NCI-H146 treated with DMSO at 0.1 percent for 48 hours (cell line): ENCODE data around the gene GLCE.
"Not testable (repeated sequence)": the region's sequence is repeated elsewhere in the genome, so short reads cannot be mapped to it uniquely, and the experiment has no call there.

Source experiments
- DNase-seq: peaks from one replicate; lab custom pipeline; 2025; ENCODE audit not compliant: unreplicated experiment; lab: John Stamatoyannopoulos, UW

Gene GLCE

DNA sequence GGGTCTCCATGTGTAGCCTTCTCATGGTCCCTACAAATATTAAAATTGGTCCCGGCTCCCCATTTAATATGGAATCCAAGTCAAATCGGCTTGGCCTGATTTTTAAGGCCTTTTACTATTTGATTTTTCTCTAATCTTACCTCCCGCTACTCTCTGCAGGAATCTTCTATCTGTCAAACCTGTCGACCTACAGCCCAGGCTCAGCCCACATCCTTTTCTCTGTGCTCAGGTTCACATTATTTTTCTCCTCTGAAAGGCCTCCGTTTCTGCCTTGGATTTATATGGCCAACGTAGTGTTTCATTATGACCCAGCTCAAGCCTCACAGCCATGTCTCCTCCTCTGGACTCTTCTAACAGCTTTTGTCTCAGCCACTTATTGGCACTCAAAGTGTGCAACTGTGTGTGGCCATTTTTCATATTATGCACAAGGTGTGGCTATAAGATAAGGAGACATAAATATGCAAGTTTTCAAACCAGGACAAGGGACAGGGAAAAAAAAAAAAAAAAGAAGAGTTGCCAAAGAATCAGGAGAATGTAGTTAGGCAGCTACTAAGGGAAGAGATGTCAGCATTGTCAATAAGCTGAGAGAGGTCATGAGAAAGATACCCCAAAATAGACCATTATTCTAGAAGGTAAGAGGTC is 2.1 kb upstream of the GLCE start:
- DNase-seq, result no peak

DNA sequence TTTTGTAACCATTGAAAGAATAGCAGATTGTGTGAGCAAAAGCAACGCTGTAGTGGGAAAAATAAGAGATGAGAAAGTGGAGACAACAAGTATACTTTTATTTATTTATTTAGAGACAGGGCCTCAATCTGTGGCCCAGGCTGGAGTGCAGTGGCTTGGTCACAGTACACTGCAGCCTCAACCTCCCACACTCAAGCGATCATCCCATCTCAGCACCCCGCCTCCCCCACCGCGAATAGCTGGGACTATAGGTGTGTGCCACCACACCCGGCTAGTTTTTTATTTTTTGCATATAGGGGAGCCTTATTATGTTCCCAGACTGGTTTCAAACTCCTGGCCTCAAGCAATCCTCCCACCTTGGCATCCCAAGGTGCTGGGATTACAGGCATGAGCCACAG is 1.6 kb upstream of the GLCE start:
- no peak for DNase-seq

DNA sequence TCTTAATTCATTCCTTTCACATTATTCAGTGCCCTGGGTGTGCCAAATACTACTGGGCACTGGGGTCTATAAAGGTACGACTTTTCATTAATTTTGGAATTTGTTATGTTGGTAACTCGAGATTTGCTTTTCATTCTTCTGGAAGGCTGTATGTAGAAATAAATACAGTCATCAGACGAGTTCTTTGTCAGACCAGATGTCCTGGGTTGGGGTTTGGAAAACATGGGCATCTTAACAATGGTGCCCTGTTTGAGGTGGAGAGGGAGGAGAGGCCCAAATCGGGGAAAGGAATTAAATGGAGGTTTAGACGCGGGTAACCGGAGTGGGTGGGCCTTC is 662 bp upstream of the GLCE start:
- no peak for DNase-seq

DNA sequence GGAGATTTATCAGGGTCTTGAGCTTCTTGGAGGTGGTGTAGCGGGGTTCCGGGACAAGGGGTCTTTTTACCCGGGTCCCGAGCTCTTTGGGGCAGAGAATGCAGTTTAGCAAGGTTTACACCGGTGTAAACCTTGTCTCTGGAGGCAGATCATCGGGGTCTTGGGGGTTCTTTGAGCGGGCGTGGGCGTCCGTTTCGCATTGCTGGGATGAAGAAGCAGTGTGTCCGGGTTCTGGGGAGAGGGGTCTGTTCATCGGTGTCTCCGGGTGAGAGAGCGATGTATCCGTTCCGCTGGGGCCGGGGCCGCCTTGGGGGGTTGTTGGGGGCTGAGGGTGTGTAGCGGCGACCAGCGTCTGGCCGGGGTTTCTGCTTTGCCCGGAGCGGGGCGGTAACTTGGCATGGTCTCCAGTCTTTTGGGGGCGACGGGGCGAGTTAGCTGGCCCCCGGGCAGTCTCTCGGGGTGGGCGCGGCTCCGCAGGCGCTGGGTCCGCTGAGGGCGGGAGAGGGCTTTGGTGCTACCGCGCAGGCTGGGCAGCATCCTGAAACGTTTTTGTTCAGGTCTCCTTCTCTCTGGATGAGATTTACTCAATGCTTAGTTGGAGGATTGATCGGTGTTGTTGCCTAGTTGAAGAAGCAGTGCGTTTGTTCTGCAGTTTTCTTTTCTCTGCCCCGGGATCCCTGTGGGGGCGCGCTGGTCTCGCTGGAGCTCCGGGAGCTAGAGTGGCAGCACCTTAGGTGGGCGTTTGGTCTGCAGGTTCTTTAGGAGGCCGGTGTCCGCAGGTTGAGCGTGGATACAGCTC is 843 bp downstream of the GLCE start:
- no peak for DNase-seq

DNA sequence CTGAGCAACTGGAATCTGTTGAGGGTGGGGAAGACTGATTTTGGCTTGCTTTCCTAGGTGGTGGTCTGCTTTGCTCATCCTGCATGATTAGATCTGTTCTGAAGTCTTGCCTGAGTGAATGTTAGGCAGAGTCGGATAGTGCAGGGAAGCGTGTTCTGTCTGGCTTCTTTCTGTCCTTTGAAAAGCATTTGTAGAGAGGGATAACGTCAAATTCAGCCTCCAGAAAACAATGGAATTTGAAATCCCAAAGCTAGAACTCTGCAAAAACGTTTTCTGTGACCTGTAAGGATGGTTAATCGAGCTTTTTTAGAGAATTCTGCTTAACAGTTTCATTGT is 1.4 kb downstream of the GLCE start:
- DNase-seq, result no peak

DNA sequence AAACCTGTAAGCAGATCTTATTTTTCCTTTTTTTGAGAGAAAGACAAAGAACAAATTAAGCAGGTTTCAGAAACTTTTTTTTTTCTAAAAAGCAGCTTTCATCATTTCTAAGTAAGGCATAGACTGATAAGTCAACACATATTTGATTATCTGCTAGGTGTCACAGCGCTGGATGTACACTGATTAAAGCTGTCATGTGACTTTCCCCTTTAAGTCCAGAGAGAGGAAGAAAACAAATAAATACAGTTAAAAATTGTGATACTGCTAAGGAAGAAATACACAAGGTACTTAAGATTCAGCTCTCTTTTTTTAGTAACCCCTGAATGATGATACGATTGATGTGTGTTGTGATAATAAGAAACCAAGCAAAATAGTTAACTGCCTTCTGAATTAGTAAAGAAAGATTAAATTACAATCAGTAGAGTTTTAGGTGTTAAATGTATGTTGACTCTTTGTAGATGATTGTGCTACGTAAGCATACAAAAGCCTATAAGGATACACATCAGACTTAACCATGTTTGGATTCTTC is 2.8 kb downstream of the GLCE start:
- no peak for DNase-seq

DNA sequence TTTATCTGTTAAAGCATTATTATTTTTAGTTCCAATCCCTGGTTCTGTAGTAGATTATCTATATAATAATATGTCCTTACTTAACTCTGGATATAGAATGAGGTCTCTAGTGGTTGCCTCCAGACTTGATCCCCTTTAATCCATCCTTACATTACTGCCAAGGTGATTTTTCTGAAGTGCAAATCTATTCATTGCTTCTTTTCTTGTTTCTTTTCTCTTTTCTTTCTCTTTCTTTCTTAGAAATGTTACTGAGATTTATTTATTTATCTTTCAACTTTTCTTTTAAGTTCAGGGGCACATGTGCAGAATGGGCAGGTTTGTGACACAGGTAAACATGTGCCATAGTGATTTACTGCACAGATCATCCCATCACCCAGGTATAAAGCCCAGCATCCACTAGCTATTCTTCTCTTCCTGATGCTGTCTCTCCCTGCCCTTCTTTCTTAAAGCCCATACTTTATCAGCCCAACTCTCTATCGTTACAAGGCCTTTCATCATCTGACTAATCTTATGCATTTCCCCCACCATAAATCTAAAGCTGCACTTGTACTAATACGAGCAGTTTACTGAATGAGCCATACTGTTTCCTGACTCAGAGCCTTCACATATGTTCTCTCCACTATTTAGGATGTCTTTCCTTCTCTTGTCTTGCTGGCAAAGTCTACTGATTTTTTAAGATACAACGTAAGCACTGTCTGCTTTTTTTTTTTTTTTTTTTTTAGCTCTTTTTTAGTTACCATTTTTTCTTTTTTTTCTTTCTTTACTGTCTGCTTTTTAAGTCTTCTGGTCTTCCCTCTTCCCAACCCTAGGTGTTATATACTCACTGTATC is 4.6 kb downstream of the GLCE start:
- DNase-seq, result no peak

DNA sequence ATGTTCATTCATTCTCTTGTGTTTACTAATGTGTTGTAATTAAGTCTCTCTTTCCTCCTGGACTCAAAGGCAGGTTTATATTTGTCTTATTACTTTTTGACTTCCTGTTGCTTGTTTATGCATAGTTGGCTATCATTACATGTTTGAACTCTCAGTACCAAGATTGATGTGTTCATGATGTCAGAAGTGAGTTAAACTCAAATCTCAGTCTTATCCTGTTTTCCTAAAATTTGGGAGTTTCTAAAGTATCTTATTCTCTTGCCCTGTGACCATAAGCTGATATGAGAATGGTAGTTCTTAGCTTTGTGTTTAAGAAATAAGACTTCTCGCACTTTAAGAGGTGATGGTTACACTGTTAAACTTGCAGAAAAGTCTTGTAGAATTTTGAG is 5.2 kb downstream of the GLCE start:
- no peak for DNase-seq

DNA sequence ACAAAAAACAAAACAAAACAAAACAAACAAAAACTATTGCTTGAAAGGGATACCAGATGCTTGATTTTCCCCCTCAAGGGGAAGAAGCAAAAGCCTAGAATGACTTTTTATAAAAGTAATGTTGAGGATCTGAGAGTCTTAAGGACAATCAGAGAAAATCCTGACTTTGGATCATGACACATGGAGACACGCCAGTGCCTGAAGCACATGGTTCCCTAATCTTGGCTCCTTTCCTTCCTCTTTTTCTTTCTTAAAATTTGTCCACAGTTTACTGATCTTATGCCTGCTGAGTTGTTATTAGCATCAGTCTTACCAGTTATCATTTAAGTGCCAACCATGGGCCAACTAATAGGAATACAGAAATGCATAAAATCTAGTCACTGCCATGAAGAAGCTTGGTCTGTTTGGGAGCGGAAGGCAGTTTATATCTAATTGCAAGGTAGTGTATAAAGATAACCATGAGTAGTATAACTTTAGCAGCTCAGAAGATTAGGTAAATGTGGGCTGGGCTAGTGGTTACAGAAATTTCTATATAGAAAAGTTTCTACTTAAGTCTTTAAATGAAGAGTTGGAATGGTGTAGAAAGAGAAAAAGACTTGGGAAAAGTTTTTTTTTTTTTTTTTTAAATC is 6.9 kb downstream of the GLCE start:
- no peak for DNase-seq

DNA sequence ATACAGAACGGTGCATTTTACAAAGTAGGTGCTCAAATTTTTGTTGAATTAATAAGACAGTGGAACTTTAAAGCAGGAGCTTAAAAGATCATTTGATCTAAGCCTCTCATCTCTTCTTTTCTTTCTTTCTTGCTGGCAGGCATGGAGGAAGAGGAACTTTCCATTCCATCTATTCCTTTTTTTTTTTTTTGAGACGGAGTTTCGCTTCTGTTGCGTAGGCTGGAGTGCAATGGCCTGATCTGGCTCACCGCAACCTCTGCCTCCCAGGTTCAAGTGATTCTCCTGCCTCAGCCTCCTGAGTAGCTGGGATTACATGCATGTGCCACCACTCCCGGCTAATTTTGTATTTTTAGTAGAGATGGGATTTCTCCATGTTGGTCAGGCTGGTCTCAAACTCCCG is 7.9 kb downstream of the GLCE start:
- not testable (repeated sequence) for DNase-seq

DNA sequence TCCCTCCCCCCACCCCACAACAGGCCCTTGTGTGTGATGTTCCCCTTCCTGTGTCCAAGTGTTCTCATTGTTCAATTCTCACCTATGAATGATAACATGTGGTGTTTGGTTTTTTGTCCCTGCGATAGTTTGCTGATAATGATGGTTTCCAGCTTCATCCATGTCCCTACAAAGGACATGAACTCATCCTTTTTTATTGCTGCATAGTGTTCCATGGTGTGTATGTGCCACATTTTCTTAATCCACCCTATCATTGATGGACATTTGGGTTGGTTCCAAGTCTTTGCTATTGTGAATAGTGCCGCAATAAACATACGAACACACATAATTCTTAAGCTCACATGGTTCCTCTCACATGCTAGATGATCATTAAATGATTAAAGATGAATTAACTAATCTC is 9.1 kb downstream of the GLCE start:
- not testable (repeated sequence) for DNase-seq

DNA sequence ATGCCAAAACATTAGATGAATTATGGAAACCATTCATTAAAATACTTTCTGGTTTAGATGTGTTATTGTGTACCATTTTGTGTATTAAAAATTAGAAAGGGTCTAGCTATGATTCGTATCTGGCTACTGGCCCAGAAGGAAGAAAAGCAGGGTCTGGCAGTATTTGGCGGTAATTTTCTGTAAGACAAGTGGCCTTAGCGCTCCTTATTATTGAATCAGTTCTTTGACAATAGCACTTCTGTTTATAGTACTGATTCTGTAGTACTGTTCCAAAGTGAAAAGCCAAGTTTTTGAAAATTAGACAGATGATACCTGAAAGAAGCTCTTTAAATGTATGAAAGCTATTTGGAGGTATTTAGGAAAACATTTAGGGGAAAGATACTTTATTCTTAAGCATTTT is 10.2 kb downstream of the GLCE start:
- no peak for DNase-seq

DNA sequence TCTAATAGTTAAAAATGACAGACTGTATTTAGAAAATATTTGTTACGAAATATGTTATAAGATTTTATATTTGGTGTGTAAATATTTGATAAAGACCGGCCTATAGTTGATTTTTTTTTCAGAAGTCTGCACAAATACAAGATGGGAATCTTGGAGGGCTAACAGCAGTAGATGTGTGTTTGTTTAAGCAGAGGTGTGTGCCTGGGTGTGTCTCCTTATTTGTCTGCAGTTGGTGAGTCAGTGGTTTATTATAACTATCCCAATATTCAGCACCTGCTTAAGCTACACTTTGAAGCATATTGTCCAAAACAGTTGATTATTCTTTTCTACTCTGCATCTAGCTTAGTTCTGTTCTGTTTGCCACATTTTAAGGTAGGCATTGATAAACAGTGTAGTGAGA is 12.4 kb downstream of the GLCE start:
- DNase-seq, result peak; percentile 5

DNA sequence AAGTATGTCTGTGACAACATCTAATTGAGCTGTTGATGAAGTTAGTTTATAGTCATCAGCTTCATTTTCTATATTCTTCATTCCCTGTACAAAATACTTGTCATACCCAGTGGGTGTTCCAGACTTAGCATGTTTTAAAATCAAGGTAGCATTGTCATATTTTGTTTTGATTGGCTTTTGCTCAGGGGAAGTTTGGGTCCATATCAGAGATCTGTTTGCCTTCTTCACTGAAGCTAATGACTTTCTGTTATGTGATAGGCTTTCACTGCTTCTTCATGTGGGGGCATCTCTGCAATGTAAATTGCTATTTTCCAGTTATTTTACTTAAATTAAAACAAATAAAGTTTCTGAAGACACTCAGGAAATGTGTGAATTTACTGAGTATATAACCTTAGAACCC is 15.1 kb downstream of the GLCE start:
- no peak for DNase-seq

DNA sequence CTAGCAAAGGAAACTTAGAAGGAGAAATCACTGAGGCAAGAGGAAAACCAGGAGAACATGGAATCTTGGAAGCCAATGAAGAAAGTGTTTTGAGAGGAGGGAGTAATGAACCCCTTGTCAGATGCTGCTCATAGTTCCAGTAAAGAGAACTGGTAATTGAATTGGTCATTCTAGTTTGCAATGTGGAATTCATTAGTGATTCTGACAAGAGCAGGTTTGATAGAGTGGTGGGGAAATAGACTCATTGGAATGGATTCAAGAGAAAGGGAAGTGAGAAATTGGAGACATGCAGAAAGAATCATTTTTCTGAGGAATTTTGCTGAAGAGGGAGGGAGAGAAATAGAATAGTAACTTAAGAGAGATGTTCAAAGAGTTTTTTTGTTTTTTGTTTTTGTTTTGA is 21.0 kb downstream of the GLCE start:
- no peak for DNase-seq

DNA sequence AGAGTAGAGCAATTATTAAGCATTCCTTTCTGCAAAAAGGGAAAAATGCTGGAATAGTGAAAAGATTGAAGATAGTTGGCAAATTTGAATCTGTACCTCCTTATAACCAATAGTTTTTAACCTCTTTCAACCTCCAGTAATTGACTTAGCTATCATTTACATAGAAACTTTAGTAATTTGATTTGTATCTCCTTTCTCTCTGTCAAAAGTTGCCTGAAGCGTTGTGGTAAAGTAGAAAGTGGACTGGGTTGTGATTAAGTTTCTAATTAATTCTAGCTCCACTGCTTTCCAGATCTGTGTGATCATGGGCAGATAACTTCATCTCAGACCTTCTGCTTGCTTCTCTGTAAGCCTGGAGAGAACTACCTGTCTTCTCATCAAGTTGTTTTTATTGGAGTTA is 24.8 kb downstream of the GLCE start:
- DNase-seq, result no peak

DNA sequence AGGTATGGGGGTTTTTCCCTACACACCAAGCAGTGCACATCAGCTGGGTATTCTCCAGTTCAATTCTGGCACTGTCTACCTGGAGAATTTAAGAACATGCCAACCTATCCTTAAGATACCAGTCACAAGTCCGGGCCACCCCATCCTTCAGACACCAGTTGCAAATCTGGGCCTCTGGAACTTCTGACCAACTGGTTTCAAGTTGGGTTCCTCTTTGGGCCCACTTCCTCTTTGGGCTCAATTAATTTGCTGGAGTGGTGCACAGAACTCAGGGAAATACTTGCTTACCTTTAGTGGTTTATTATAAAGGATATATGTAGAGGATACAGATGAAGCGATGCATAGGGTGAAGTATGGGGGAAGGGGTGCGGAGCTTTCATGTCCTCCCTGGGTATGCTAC is 25.3 kb downstream of the GLCE start:
- DNase-seq, result no peak

DNA sequence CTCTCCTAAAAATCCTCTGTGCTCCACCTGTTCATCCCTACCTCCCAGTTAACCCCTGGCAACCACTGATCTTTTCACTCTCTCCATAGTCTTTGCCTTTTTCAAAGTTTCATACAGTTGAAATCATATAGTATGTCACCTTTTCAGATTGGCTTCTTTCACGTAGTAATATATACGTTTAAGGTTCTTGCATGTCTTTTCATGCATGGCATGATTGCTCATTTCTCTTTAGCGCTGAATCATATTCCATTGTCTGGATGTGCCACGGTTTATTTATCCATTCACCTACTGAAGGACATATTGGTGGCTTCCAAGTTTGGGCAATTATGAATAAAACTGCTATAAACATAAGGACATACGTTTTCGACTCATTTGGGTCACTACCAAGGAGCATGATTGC is 28.7 kb downstream of the GLCE start:
- no peak for DNase-seq

DNA sequence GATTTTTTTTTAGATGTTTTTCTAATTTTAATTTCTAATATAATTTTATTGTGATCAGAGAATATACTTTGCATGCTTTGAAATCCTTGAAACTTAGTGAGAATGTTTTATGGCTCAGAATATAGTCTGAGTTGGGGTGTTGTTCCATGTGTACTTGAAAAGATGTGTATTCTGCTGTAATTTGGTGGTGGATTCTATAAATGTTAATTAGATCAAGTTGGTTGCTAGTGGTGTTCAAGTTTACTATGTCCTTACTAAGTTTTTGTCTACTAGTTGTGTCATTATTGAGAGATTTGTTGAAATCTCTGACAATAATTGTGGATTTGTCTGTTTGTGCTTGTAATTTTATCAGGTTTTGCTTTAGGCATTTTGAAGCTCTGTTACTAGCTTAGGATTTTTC is 29.7 kb downstream of the GLCE start:
- DNase-seq, result no peak

DNA sequence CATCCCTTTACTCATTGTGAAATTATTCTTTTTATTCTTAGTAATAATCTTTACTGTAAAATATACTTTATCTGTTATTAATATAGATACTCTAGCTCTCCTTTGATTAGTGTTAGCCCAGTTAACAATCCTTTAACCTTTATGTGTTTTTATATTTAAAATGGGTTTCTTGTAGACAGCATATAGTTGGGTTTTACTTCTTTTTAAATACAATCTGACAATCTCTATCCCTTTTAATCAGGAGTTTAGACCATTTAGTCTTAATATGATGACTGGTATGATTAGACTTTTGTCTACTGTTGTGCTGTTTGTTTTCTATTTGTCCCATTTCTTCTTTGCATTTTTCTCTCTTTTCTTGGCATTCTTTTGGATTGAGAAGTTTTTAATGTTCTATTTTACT is 30.1 kb downstream of the GLCE start:
- DNase-seq, result no peak

DNA sequence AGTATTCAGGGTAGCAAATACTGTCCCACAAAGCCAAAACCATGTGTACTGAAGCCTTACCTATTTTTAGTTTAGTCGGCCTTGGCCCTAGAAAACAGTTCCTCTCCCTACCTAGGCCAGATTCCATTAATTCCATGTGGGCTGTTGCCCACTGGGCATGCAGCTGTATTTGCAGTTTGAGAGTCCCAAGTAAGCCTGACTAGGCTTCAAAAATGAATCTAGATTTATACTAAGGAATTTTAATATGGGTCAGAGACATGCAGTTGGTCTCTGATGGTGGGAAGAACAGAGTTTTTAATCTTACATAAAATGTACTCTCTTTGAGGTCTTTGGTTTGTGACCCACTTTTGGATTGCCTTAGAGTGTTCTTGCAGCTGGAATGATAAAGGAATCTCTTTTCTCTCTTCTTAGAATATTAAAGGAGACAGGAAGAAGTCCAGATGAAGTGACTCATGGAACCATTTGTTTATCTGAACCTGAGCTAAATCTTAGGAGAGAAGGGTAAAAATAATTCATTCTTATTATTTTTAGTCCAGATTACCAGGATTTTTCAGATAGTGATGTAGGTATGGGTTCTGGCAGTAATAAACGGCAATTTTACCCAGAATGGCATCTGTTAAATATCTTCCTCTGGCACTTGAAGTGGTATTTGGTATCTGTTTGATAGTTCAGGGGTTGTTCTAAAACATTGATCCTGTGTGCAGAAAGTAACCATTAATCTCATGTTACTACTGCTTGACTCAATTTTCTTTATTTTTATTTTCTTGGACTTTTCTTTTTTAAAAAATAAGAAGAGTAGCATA is 33.8 kb downstream of the GLCE start:
- DNase-seq, result no peak
